G401.6 (cell line): ENCODE measurements around the gene TTC21B.

Source experiments
- FAIRE-seq: peaks from 2 replicates; lab custom pipeline; 2012; peaks lifted over from hg19 to GRCh38; lab: Jason Lieb, UNC

The TTC21B gene

GRCh38 chr2:165827921-165828276 is 125.7 kb downstream of the TTC21B start:
- no peak for FAIRE-seq

GRCh38 chr2:165827016-165827920 is 126.3 kb downstream of the TTC21B start:
- FAIRE-seq, result no peak

- no peak for FAIRE-seq
Observed at GRCh38 chr2:165825041-165825440, 128.5 kb downstream of the TTC21B start.
